GM23338 (cell line): Measurements from ENCODE around the gene RNF121.
"Not testable (repeated sequence)": the region's sequence is repeated elsewhere in the genome, so short reads cannot be mapped to it uniquely, and the experiment has no call there.

Source experiments
- EZH2 ChIP-seq: fragments of 200-600 bp; sonication (generic); IDR thresholded peaks from one replicate; pipeline ENCODE4 v1.8.0; 2017; ENCODE audit warnings: antibody characterized with exemption, mild to moderate bottlenecking, low read depth; ENCODE audit not compliant: unreplicated experiment
- JUNB ChIP-seq: IDR thresholded peaks from one replicate; pipeline ENCODE4 v1.6.1; 2016; ENCODE audit warnings: antibody characterized with exemption; ENCODE audit not compliant: unreplicated experiment
- POLR2AphosphoS5 ChIP-seq: IDR thresholded peaks from 2 replicates; pipeline ENCODE4 v1.6.1; 2016; ENCODE audit warnings: antibody characterized with exemption, low read depth
- TF ChIP-seq, protein P1 (sequence below), 2 experiments: fragments of 200-600 bp in 1 of 2; sonication (generic) in 1 of 2; conservative IDR thresholded peaks; 2 replicates each; pipeline versions ENCODE4 v1.5.1 to v1.6.1; 2016 to 2017; ENCODE audit warnings: antibody characterized with exemption in 2 of 2, low read depth in 2 of 2, mild to moderate bottlenecking in 2 of 2, moderate library complexity in 1 of 2
- TF ChIP-seq, protein P2 (sequence below): IDR thresholded peaks from one replicate; pipeline ENCODE4 v1.6.1; 2018; ENCODE audit warnings: antibody characterized with exemption; ENCODE audit not compliant: unreplicated experiment
- TF ChIP-seq, protein P3 (sequence below): fragments of 250-450 bp; sonication (Bioruptor Pico); IDR thresholded peaks from 2 replicates; pipeline ENCODE4 v1.5.0; 2020; ENCODE audit warnings: mild to moderate bottlenecking, moderate library complexity

DNA sequence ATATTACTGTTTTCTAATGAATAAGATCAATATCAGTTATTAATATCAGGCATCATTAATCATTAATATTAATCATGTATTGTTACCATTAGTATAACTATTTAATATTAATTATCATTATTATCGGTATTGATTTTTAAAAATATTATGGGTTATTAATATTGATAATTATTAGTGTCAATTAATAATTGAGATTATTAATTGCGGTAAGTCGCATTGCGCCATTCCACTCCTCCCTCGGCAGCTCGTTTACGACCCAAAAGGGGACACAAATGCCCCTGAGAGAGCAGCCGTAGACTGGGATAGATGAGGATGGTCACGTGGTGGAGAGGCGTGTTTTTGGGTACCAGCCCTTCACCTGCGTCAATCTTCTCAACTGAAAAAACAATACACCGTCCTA is 43.0 kb upstream of the RNF121 start:
- TF ChIP-seq, protein P1, sequence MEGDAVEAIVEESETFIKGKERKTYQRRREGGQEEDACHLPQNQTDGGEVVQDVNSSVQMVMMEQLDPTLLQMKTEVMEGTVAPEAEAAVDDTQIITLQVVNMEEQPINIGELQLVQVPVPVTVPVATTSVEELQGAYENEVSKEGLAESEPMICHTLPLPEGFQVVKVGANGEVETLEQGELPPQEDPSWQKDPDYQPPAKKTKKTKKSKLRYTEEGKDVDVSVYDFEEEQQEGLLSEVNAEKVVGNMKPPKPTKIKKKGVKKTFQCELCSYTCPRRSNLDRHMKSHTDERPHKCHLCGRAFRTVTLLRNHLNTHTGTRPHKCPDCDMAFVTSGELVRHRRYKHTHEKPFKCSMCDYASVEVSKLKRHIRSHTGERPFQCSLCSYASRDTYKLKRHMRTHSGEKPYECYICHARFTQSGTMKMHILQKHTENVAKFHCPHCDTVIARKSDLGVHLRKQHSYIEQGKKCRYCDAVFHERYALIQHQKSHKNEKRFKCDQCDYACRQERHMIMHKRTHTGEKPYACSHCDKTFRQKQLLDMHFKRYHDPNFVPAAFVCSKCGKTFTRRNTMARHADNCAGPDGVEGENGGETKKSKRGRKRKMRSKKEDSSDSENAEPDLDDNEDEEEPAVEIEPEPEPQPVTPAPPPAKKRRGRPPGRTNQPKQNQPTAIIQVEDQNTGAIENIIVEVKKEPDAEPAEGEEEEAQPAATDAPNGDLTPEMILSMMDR (conservative IDR thresholded peaks at IDR 0.05; ENCODE audit: low read depth in 2 of 2) = not testable (repeated sequence)
- not testable (repeated sequence) for TF ChIP-seq EZH2, JUNB, POLR2AphosphoS5
- TF ChIP-seq, protein P2, sequence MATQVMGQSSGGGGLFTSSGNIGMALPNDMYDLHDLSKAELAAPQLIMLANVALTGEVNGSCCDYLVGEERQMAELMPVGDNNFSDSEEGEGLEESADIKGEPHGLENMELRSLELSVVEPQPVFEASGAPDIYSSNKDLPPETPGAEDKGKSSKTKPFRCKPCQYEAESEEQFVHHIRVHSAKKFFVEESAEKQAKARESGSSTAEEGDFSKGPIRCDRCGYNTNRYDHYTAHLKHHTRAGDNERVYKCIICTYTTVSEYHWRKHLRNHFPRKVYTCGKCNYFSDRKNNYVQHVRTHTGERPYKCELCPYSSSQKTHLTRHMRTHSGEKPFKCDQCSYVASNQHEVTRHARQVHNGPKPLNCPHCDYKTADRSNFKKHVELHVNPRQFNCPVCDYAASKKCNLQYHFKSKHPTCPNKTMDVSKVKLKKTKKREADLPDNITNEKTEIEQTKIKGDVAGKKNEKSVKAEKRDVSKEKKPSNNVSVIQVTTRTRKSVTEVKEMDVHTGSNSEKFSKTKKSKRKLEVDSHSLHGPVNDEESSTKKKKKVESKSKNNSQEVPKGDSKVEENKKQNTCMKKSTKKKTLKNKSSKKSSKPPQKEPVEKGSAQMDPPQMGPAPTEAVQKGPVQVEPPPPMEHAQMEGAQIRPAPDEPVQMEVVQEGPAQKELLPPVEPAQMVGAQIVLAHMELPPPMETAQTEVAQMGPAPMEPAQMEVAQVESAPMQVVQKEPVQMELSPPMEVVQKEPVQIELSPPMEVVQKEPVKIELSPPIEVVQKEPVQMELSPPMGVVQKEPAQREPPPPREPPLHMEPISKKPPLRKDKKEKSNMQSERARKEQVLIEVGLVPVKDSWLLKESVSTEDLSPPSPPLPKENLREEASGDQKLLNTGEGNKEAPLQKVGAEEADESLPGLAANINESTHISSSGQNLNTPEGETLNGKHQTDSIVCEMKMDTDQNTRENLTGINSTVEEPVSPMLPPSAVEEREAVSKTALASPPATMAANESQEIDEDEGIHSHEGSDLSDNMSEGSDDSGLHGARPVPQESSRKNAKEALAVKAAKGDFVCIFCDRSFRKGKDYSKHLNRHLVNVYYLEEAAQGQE = not testable (repeated sequence)
- TF ChIP-seq, protein P3, sequence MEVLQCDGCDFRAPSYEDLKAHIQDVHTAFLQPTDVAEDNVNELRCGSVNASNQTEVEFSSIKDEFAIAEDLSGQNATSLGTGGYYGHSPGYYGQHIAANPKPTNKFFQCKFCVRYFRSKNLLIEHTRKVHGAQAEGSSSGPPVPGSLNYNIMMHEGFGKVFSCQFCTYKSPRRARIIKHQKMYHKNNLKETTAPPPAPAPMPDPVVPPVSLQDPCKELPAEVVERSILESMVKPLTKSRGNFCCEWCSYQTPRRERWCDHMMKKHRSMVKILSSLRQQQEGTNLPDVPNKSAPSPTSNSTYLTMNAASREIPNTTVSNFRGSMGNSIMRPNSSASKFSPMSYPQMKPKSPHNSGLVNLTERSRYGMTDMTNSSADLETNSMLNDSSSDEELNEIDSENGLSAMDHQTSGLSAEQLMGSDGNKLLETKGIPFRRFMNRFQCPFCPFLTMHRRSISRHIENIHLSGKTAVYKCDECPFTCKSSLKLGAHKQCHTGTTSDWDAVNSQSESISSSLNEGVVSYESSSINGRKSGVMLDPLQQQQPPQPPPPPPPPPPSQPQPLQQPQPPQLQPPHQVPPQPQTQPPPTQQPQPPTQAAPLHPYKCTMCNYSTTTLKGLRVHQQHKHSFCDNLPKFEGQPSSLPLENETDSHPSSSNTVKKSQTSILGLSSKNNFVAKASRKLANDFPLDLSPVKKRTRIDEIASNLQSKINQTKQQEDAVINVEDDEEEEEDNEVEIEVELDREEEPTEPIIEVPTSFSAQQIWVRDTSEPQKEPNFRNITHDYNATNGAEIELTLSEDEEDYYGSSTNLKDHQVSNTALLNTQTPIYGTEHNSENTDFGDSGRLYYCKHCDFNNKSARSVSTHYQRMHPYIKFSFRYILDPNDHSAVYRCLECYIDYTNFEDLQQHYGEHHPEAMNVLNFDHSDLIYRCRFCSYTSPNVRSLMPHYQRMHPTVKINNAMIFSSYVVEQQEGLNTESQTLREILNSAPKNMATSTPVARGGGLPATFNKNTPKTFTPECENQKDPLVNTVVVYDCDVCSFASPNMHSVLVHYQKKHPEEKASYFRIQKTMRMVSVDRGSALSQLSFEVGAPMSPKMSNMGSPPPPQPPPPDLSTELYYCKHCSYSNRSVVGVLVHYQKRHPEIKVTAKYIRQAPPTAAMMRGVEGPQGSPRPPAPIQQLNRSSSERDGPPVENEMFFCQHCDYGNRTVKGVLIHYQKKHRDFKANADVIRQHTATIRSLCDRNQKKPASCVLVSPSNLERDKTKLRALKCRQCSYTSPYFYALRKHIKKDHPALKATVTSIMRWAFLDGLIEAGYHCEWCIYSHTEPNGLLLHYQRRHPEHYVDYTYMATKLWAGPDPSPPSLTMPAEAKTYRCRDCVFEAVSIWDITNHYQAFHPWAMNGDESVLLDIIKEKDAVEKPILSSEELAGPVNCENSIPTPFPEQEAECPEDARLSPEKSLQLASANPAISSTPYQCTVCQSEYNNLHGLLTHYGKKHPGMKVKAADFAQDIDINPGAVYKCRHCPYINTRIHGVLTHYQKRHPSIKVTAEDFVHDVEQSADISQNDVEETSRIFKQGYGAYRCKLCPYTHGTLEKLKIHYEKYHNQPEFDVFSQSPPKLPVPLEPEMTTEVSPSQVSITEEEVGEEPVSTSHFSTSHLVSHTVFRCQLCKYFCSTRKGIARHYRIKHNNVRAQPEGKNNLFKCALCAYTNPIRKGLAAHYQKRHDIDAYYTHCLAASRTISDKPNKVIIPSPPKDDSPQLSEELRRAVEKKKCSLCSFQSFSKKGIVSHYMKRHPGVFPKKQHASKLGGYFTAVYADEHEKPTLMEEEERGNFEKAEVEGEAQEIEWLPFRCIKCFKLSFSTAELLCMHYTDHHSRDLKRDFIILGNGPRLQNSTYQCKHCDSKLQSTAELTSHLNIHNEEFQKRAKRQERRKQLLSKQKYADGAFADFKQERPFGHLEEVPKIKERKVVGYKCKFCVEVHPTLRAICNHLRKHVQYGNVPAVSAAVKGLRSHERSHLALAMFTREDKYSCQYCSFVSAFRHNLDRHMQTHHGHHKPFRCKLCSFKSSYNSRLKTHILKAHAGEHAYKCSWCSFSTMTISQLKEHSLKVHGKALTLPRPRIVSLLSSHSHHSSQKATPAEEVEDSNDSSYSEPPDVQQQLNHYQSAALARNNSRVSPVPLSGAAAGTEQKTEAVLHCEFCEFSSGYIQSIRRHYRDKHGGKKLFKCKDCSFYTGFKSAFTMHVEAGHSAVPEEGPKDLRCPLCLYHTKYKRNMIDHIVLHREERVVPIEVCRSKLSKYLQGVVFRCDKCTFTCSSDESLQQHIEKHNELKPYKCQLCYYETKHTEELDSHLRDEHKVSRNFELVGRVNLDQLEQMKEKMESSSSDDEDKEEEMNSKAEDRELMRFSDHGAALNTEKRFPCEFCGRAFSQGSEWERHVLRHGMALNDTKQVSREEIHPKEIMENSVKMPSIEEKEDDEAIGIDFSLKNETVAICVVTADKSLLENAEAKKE (CRISPR knock-in tag) = not testable (repeated sequence)
